ENCODE measurements around the gene OLFM2.
A peak's percentile ranks its signal among the peaks of the same experiment; 100 is the strongest.

The OLFM2 gene

GRCh38 chr19:9883231-9883758, 53.0 kb downstream of the OLFM2 start:
- DNase-seq (ENCODE audit: low spot score) = no peak
- ATAC-seq (ENCODE audit: low read depth) = peak; percentile 94

DNA sequence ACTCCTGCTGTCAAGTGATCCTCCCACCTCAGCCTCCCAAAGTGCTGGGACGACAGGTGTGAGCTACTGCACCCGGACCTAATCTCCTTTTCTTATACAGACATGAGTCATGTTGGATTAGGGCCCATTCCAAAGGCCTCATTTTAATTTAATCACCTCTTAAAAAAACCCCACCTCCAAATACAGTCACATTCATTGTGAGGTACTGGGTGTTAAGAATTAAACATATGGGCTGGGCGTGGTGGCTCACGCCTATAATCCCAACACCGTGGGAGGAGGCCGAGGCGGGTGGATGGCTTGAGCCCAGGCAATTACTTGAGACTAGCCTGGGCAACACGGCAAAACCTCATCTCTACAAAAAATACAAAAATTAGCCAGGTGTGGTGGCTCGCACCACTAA, 54.6 kb downstream of the OLFM2 start:
- DNase-seq (ENCODE audit: low spot score) (no peak), ATAC-seq (ENCODE audit: low read depth) (peak; percentile 32; the same call in 2 of the 3 replicates)
- no peak overlapping the region for H3K27ac ChIP-seq (ENCODE audit: poor library complexity, severe bottlenecking)
- TF ChIP-seq CTCF (IDR thresholded peaks at IDR 0.05; ENCODE audit: poor library complexity, severe bottlenecking) = no peak
- no peaks in the 10 kb centered on the region for H3K9me3 ChIP-seq (ENCODE audit: severe bottlenecking)
- H3K36me3 ChIP-seq (ENCODE audit: low read depth) = no peaks in the 10 kb centered on the region
- H3K4me1 ChIP-seq (ENCODE audit: insufficient read depth, poor library complexity, severe bottlenecking) = peaks cover 7% of the 10 kb centered on the region
- H3K4me3 ChIP-seq (ENCODE audit: severe bottlenecking) = no peak overlapping the region
- no peaks in the 10 kb centered on the region for H3K27me3 ChIP-seq (ENCODE audit: insufficient read depth, poor library complexity, severe bottlenecking)

More at GRCh38 chr19:9883231-9883758, 53.0 kb downstream of the OLFM2 start:
- Histone ChIP-seq H3K27me3 (ENCODE audit: insufficient read depth, poor library complexity, severe bottlenecking) (no peaks in the 10 kb centered on the region), H3K4me3 (ENCODE audit: severe bottlenecking) (no peak overlapping the region), H3K4me1 (ENCODE audit: insufficient read depth, poor library complexity, severe bottlenecking) (no peaks in the 10 kb centered on the region), H3K9me3 (ENCODE audit: severe bottlenecking) (no peaks in the 10 kb centered on the region), H3K27ac (ENCODE audit: poor library complexity, severe bottlenecking) (peak overlapping the region; percentile 36), H3K36me3 (ENCODE audit: low read depth) (no peaks in the 10 kb centered on the region)
- TF ChIP-seq CTCF (IDR thresholded peaks at IDR 0.05; ENCODE audit: poor library complexity, severe bottlenecking) = no peak

DNA sequence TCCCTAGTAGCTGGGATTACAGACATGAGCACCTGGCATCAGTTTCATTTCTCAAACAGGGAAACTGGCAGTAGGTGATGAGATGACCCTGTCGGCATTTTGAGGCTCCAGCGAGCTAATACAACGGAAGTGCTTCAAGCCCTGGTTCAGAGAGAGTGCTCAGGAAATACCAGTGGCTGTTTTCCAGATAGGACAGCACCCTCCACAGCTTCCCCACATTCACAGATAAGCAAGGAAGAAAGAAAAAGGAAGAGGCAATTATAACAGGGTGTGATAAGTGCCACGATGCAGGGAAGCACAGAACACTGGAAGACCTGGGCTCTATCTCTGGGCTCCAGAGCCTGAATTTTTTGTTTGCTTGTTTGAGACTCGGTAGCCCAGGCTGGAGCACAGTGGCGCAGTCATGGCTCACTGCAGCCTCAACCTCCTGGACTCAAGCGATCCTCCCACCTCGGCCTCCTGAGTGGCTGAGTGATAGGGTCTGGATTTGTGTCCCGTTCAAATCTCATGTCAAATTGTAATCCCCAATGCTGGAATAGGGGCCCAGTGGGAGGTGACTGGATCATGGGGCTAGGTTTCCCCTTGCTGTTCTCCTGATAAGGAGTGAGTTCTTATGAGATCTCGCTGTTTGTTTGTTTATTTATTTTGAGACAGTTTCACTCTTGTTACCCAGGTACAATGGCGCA, 57.7 kb downstream of the OLFM2 start:
- Histone ChIP-seq H3K27me3 (ENCODE audit: insufficient read depth, poor library complexity, severe bottlenecking) (no peaks in the 10 kb centered on the region), H3K36me3 (ENCODE audit: low read depth) (no peaks in the 10 kb centered on the region), H3K27ac (ENCODE audit: poor library complexity, severe bottlenecking) (peak overlapping the region; percentile 23), H3K4me1 (ENCODE audit: insufficient read depth, poor library complexity, severe bottlenecking) (peaks cover 7% of the 10 kb centered on the region), H3K4me3 (ENCODE audit: severe bottlenecking) (no peak overlapping the region), H3K9me3 (ENCODE audit: severe bottlenecking) (no peaks in the 10 kb centered on the region)
- ATAC-seq (ENCODE audit: low read depth) = no peak
- no peak for DNase-seq (ENCODE audit: low spot score)
- TF ChIP-seq CTCF (IDR thresholded peaks at IDR 0.05; ENCODE audit: poor library complexity, severe bottlenecking) = no peak

GRCh38 chr19:9877780-9878510, 58.4 kb downstream of the OLFM2 start:
- H3K27me3 ChIP-seq (ENCODE audit: insufficient read depth, poor library complexity, severe bottlenecking) = no peaks in the 10 kb centered on the region
- TF ChIP-seq CTCF (IDR thresholded peaks at IDR 0.05; ENCODE audit: poor library complexity, severe bottlenecking) = no peak
- peaks cover 7% of the 10 kb centered on the region for H3K4me1 ChIP-seq (ENCODE audit: insufficient read depth, poor library complexity, severe bottlenecking)
- no peaks in the 10 kb centered on the region for H3K36me3 ChIP-seq (ENCODE audit: low read depth)
- no peak overlapping the region for H3K4me3 ChIP-seq (ENCODE audit: severe bottlenecking)
- peak overlapping the region; percentile 23 for H3K27ac ChIP-seq (ENCODE audit: poor library complexity, severe bottlenecking)
- H3K9me3 ChIP-seq (ENCODE audit: severe bottlenecking) = no peaks in the 10 kb centered on the region
- DNase-seq (ENCODE audit: low spot score) = no peak
- ATAC-seq (ENCODE audit: low read depth) = peak; percentile 71
